Activated CD8-positive, alpha-beta memory T cell treated with anti-CD3 and anti-CD28 coated beads, Interleukin-2, amount 50 U/mL, for 48 hours (primary cell): Measurements from ENCODE around the gene BBOF1.
"Not testable (repeated sequence)": the region's sequence is repeated elsewhere in the genome, so short reads cannot be mapped to it uniquely, and the experiment has no call there.

ENCODE experiments used
- DNase-seq: peaks from one replicate; pipeline ENCODE4 v3.0.0-alpha.2; 2020

Gene BBOF1

GRCh38 chr14:74109369-74109768 is 90.2 kb downstream of the BBOF1 start:
- DNase-seq, result no peak

GRCh38 chr14:74111395-74112216 is 92.5 kb downstream of the BBOF1 start:
- not testable (repeated sequence) for DNase-seq
